ENCODE results near the gene ST6GAL1.
A peak's percentile ranks its signal among the peaks of the same experiment; 100 is the strongest.
"Not testable (repeated sequence)": the region's sequence is repeated elsewhere in the genome, so short reads cannot be mapped to it uniquely, and the experiment has no call there.

ST6GAL1 gene, protein sequence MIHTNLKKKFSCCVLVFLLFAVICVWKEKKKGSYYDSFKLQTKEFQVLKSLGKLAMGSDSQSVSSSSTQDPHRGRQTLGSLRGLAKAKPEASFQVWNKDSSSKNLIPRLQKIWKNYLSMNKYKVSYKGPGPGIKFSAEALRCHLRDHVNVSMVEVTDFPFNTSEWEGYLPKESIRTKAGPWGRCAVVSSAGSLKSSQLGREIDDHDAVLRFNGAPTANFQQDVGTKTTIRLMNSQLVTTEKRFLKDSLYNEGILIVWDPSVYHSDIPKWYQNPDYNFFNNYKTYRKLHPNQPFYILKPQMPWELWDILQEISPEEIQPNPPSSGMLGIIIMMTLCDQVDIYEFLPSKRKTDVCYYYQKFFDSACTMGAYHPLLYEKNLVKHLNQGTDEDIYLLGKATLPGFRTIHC

DNA sequence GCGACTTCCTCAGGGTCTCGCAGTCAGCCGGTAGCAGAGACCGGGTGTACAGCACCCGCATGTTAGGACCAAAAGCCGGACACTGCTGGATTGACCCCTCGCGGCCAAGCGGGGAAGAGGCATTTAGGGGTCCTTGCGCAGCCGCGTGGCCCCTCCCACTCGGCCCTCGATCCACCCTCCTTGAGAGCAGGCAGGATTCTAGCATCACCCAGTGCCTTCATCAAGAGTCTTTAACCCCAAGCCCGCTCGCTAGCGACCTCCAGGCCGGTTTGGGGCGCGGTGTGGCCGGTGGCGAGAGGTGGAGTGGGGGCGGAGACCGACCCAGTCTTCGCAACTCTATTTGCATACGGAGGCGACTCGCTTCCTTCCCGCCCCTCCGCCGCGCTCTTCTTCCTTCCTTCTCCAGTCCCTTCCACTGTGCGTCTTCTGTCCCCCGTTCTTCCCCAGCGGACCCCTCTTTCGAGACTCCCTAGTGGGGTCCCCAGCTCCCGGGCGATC, at the start of gene ST6GAL1:
ST6GAL1 (plus strand) TSS at position 384 of the 498 bp plus-strand sequence. CDS start 112,178 bp downstream, outside the sequence.
- peak; percentile 46 for DNase-seq

DNA sequence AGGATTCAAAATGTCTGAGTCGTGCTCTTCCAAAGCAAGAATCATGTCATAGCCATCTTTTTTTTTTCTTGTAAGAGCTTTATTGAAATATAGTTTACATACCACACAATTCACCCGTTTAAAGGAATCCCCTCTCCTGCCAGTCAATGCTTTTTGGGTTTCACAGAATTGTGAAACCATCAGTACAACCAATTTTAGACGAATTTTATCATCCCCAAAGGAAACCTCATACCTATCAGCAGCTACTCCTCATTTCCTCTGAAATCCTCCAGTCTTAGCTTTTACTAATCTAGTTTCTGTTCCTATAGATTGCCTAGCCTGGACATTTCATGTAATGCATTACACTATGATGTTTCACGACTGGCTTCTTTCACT, 48.2 kb upstream of the ST6GAL1 start:
- no peak for DNase-seq

DNA sequence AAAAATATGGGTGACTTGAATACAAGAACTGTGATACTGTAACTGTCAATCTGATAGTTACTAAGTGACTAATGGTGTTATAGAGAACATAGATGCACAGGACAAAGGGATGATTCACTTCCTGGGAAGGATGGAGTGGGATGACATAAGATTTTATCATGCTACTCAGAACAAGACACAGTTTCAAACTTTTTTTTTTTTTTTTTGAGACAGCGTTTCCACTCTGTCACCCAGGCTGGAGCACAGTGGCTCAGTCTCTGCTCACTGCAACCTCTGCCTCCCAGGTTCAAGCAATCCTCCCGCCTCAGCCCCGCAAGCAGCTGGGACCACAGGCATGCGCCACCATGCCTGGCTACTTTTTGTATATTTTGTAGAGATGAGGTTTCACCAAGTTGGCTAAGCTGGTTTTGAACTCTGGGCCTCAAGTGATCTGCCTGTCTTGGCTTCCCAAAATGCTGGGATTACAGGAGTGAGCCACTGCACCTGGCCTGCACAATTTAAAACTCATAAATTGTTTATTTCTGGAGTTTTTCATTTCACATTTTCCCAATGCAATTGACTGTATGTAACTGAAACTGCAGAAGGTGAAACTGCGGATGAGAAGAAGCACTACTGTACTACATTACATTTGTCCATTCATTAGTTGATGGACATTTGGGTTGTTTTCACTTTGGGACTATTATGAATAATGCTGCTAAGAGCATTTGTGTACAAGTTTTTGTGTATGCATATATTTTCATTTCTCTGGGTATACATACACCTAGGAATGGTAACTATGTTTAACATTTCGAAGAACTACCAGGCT, 47.2 kb upstream of the ST6GAL1 start:
- DNase-seq = no peak

DNA sequence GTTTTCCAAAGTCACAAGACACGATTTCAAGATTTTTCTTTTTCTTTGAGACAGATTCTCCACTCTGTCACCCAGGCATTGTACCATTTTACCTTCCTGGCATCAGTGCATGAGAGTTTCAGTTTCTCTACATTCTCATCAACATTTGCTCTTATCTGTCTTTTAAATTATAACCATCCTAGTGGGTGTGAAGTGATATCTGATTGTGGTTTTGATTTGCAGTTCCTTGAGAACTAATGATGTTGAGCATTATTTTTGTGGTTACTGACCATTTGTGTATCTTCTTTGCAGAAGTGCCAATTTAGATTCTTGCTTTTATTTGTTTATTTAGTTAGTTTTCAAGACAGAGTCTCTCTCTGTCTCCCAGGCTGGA, 46.7 kb upstream of the ST6GAL1 start:
- no peak for DNase-seq

DNA sequence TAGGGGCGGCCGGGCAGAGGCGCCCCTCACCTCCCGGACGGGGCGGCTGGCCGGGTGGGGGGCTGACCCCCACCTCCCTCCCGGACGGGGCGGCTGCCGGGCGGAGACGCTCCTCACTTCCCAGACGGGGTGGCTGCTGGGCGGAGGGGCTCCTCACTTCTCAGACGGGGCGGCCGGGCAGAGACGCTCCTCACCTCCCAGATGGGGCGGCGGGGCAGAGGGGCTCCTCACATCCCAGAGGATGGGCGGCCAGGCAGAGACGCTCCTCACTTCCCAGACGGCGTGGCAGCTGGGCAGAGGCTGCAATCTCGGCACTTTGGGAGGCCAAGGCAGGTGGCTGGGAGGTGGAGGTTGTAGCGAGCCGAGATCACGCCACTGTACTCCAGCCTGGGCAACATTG, 45.5 kb upstream of the ST6GAL1 start:
- not testable (repeated sequence) for DNase-seq

DNA sequence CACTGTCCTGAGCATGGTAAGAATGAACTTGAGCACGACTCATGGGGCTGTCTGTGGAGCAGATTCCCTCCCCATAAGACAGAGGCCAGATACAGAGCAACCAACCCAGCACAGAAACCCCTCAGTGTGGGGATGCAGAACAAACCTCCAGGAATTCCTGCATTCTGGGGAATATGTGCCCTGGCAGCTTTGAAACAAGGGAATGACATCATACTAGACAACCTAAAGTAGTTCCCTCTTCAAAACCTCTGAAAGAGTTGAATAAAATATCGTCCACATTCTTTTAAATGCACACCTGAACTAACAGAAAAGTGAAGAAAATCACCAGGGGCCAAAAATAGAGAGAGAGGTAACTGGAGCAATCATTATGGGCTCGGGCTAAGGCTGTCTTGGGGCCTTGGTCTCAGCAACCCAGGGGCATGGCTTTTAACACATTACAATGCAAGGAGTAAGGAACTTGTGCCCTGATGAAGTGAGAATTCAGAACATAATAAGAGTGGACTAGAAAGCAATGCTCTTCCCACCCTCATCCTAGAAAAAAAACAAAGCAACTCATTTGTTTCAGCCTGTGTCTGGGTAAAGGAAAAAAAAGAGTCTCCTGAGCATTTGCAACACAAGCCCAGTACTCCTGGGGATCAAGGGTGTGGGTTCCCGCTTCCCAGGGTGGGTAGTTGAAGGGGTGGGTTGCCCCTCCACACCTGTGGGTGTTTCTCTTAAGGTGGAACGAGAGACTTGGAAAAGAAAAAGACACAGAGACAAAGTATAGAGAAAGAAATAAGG, 43.9 kb upstream of the ST6GAL1 start:
- DNase-seq = no peak

DNA sequence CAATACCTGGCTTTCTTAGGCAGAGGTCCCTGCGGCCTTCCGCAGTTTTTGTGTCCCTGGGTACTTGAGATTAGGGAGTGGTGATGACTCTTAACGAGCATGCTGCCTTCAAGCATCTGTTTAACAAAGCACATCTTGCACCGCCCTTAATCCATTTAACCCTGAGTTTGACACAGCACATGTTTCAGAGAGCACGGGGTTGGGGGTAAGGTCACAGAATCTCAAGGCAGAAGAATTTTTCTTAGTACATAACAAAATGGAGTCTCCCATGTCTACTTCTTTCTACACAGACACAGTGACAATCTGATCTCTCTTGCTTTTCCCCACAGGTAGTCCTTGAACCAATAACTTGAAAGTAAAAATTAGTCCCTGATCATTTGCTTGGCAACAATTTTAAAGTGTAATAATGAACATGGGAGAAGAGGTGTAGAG, 42.8 kb upstream of the ST6GAL1 start:
- DNase-seq = not testable (repeated sequence)

DNA sequence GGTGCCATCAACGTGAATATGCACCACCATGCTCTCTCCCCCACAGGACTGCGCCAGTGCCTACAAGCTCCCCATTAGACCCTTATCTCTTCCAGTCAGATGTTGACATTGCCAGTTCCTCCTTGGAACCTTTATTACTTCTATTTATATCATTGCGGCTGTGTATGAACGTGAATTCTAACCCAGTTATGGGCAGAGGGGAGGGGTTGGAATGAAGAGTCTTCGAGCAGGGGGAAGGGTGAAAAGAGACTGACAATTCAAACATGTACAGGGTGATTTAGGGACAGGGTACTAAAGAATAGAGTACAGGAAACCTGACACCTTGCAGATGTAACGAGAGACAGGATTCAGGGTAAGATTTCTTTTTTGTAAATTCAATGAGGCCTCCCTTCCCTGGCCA, 41.8 kb upstream of the ST6GAL1 start:
- peak; percentile 83 for DNase-seq

DNA sequence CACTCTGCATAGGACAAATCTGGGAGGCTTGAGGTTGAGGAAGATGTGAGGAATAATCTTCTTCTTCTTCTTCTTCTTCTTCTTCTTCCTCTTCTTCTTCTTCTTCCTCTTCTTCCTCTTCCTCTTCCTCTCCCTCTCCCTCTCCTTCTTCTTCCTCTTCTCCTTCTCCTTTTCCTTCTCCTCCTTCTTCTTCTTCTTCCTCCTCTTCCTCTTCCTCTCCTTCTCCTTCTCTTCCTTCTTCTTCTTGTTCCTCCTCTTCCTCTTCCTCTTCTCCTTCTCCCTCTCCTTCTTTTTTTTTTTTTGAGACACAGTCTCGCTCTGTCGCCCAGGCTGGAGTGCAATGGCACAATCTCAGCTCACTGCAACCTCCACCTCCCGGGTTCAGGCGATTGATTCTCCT, 40.6 kb upstream of the ST6GAL1 start:
- DNase-seq = not testable (repeated sequence)

DNA sequence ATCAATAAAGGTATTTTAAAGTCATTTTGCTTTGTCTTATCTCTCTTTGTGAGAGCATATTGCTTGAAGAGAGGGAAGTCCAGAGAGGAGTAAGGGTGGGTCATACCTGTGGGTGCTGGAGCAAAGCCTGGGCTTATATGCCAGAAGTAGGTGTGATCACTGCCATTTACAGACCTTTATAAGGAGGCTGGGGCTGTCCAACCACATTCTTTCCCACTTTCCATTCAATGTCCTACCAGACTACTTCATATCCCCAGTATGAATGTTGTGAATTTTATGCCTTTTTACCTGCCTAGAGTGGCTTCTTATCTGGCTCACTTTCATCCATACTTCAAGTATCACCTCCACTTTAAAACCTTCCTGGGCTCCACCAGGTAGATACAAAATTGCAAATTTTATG, 39.4 kb upstream of the ST6GAL1 start:
- no peak for DNase-seq

DNA sequence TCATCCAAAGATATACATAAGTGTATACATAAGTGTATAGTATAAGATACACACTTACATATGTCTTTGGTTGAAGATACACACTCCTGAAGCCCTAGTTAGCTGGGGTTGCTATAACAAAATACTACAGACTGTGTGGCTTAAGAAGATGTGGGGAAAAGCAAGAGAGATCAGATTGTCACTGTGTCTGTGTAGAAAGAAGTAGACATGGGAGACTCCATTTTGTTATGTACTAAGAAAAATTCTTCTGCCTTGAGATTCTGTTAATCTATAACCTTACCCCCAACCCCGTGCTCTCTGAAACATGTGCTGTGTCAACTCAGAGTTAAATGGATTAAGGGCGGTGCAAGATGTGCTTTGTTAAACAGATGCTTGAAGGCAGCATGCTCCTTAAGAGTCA, 37.3 kb upstream of the ST6GAL1 start:
- not testable (repeated sequence) for DNase-seq

DNA sequence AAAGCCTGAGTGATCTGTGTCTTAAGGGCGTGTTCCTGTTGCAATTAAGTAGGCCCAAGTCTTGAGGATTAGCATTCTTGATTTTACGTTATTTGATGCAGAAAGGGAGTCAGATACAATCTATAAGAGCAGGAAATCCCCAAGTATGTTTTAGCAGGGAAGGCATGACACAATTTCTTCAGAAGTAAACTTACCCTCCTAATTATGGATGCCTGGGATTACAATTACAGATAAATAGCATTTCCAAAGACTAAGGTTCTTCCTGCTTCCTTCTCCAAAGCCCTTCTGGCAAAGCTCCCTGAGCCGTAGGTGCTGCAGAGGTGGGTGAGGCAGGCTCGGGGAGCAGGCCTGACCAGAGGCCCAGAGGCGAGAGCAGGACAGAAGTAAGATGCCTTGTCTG, 34.9 kb upstream of the ST6GAL1 start:
- no peak for DNase-seq

DNA sequence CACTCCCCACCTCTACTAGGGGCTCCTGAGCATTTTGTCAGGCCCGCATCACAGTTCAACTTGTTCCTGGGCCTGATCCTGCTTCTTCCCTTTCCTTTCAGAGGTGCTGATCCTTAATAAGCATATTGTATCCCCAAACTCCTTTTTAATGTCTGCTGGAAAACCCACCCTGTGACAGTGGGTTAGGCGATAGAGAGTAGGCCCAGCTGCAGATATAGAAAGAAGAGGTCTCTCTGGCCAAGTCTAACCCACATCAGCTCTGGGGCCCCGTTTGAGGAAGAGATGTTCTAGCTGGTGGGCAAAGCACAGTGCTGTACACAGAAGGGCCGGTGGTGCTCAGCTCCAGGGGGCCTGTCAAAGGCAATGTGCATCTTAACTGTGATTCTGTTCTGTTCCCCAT, 34.3 kb upstream of the ST6GAL1 start:
- no peak for DNase-seq

DNA sequence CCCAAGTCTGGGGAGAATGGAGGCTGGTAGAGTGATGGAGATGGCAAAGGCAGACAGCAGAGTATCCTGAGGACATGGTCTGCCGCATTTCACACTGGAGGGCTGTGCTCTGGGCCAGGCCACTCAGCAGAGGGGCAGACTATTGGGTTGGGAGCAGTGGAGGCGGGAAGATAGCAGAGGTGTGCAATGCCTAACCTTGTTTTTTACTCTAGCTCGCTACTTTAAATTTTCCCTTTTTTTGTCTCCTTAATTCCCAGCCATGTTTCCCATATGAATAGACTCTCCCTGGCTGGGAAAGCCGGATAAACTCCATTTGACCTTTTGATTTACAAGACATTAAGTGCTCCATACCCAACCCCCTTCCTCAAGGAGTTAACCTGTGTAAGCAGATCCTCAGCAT, 33.5 kb upstream of the ST6GAL1 start:
- no peak for DNase-seq

DNA sequence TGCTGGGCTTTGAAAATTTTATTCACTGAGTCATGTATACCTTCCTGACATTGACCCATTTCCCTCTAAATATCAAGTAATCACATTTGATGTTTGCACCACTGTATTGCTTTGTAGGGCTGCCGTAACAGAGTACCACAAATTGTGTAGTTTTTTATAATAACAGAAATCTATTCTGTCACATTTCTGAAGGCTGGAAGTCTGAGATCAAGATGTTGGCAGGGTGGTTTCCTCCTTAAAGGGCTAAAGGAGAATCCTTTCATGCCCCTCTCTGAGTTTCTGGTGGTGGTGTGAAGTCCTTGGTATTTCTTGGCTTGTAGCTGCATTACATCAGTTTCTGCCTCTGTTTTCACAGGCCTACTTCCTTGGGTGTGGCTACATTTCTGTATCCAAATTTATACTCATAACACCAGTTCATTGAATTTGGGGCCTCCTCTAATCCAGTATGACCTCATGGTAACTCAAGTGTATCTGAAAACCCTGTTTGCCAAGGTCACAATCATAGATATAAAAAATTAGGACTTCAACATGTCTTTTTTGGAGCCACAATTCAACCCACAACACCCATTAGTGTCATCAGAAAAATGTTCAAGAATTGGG, 29.1 kb upstream of the ST6GAL1 start:
- no peak for DNase-seq

DNA sequence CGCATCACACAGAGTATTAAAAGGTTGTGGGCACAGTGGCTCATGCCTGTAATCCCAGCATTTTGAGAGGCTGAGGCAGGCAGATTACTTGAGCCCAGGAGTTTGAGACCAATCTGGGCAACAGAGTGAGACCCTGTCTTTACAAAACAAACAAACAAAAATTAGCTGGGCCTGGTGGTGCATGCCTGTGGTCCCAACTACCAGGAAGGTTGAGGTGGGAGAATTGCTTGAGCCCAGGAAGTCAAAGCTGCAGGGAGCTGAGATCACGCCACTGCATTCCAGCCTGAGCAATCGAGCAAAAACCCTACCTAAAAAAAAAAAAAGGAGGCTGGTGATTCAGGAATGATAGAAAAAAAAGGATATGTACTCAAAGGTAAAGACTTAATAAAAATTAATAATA, 28.2 kb upstream of the ST6GAL1 start:
- no peak for DNase-seq

DNA sequence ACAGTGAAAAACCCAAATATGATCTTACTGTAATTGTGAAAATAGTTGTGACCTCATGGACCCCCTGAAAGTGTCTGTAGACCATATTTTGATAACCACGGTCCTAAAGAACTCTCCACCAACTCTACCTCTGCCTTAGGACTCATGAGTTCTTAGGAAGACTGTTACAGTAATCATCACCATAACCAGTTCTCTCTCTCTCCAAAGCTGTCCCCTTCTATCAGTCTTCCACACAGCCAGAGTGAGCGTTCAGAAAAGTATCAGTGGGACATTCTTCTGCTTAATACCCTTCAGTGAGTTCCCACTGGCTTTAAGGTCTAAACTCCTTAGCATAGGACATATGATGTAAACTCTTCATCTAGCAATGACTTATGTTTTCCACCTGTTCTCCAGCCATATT, 27.6 kb upstream of the ST6GAL1 start:
- no peak for DNase-seq

DNA sequence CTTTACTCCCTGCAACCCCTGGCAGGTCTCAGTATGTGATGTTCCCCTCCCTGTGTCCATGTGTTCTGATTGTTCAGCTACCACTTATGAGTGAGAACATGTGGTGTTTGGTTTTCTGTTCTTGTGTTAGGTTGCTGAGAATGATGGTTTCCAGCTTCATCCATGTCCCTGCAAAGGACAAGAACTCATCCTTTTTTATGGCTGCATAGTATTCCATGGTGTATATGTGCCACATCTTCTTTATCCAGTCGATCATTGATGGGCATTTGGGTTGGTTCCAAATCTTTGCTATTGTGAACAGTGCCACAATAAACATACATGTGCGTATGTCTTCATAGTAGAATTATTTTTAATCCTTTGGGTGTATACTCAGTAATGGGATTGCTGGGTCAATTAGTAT, 26.6 kb upstream of the ST6GAL1 start:
- not testable (repeated sequence) for DNase-seq

DNA sequence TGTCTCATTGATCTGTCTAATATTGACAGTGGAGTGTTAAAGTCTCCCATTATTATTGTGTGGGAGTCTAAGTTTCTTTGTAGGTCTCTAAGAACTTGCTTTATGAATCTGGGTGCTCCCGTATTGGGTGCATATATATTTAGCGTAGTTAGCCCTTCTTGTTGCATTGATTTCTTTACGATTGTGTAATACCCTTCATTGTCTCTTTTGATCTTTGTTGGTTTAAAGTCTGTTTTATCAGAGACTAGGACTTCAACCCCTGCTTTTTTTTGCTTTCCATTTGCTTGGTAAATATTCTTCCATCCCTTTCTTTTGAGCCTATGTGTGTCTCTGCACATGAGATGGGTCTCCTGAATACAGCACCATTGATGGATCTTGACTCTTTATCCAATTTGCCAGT, 23.3 kb upstream of the ST6GAL1 start:
- DNase-seq = not testable (repeated sequence)

DNA sequence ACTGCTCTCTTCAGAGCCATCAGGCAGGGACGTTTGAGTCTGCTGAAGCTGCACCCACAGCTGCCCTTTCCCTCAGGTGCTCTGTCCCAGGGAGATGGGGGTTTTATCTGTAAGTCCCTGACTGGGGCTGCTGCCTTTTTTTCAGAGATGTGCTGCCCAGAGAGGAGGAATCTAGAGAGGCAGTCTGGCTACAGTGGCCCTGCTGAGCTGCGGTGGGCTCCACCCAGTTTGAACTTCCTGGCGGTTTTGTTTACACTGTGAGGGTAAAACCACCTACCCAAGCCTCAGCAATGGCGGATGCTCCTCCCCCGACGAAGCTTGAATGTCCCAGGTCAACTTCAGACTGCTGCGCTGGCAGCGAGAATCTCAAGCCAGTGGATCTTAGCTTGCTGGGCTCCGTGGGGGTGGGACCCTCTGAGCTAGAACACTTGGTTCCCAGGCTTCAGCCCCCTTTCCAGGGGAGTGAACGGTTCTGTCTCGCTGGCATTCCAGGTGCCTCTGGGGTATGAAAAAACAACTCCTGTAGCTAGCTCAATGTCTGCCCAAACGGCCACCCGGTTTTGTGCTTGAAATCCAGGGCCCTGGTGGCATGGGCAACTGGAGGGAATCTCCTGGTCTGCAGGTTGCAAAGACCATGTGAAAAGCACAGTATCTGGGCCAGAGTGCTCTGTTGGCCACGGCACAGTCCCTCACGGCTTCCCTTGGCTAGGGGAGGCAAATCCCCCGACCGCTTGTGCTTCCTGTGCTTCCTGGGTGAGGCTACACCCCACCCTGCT, 21.1 kb upstream of the ST6GAL1 start:
- DNase-seq = peak; percentile 20

DNA sequence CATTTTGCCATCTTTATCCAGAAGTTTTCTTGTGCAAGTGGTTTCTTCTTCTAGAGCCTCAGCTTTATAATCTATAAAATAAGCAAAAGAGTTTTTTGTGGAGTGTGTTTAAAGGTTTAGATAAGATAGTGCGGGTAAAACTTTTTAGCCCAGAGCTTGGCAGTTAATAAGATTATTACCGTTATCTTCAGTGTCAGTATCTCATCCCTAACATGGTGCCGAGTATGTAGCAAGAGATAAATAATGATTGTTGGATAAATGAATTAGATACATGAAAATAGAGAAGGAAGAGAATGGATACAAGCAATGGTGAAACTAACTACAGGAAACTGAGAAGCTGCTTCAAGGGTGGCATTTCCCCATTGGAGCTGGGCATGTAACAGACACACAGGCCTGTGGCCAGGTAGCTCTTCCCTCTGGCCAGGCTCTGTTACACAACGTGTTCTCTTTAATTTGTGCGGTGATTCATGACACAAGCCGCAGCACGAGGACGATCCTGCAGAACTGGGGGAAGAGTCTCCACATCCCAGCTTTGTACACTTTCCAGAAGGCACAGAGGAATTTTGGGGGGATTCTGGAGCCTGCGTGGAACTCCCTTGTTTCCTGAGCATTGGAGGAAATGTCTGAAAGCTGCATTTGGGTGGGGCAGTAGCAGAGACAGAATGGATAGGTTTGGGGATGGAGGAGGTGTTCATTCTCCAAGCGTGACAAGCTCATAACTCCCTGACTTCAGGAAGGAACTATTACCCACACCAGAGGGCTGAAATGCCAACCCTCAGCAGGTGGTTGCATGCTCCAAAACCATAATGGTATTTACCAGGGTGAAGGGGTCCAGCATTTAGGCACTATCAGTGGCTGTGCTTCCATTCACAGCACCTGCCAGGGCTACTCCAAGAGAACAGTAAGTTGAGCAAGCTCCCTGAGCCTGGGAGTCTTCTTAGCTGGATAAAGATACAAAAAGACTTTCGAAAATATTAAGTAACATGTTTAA, 14.2 kb upstream of the ST6GAL1 start:
- DNase-seq = no peak

All from GDM1 (cell line).